Fibroblast of lung (primary cell): ENCODE data around the gene EME1.

Experiments
- CTCF ChIP-seq, 2 donors: IDR thresholded peaks in 1 of 2; conservative IDR thresholded peaks in 1 of 2; 1 replicate in 1 of 2; 2 replicates in 1 of 2; pipeline ENCODE4 v1.5.1; 2011 to 2012; ENCODE audit warnings: low read length in 2 of 2, control low read depth in 1 of 2, inconsistent platforms in 1 of 2, low read depth in 1 of 2, mild to moderate bottlenecking in 1 of 2
- EZH2 ChIP-seq: IDR thresholded peaks from 2 replicates; pipeline ENCODE4 v1.5.1; 2012; ENCODE audit warnings: low read length, control low read depth, mild to moderate bottlenecking; ENCODE audit errors: missing control alignments

- TF ChIP-seq CTCF (conservative IDR thresholded peaks at IDR 0.05 in 1 of 2, IDR thresholded peaks at IDR 0.05 in 1 of 2; ENCODE audit: low read depth in 1 of 2, low read length in 2 of 2) (no peak), EZH2 (no peak)
Observed at GRCh38 chr17:50337956-50338355, 35.1 kb upstream of the EME1 start.
